ENCODE measurements around the gene TBC1D16. TPM values are rescaled to one million over a fixed set of nuclear protein-coding genes. Genes with fewer than 3 reads are reported as not detected.

The TBC1D16 gene
- total RNA-seq, 2 donors from 2014 or later: 1.6 to 1.8 TPM

GRCh38 chr17:79955691-79956440 is 79.8 kb downstream of the TBC1D16 start:
- Mint-ChIP-seq H3K27me3 (peaks cover 11% of the 10 kb centered on the region), H3K9me3 (no peaks in the 10 kb centered on the region), H3K4me3 (no peak overlapping the region), H3K27ac (no peak overlapping the region), H3K36me3 (ENCODE audit: low read depth) (no peaks in the 10 kb centered on the region), H3K4me1 (no peaks in the 10 kb centered on the region)
- ATAC-seq (replicated peaks): no peak

- no peak for ATAC-seq (replicated peaks)
- no peaks in the 10 kb centered on the region for H3K9me3 Mint-ChIP-seq
- H3K27me3 Mint-ChIP-seq: peaks cover 11% of the 10 kb centered on the region
- no peak overlapping the region for H3K27ac Mint-ChIP-seq
- H3K4me3 Mint-ChIP-seq: no peak overlapping the region
- no peaks in the 10 kb centered on the region for H3K4me1 Mint-ChIP-seq
- H3K36me3 Mint-ChIP-seq (ENCODE audit: low read depth): no peaks in the 10 kb centered on the region
Observed at GRCh38 chr17:79955167-79955549, 80.5 kb downstream of the TBC1D16 start.

GRCh38 chr17:79954281-79955166 is 81.1 kb downstream of the TBC1D16 start:
- Mint-ChIP-seq H3K9me3 (no peaks in the 10 kb centered on the region), H3K4me1 (no peaks in the 10 kb centered on the region), H3K36me3 (ENCODE audit: low read depth) (no peaks in the 10 kb centered on the region), H3K27ac (no peak overlapping the region), H3K27me3 (peaks cover 11% of the 10 kb centered on the region), H3K4me3 (no peak overlapping the region)
- no peak for ATAC-seq (replicated peaks)

- no peaks in the 10 kb centered on the region for H3K4me1 Mint-ChIP-seq
- ATAC-seq (replicated peaks): no peak
- H3K27ac Mint-ChIP-seq: no peak overlapping the region
- no peak overlapping the region for H3K4me3 Mint-ChIP-seq
- peaks cover 11% of the 10 kb centered on the region for H3K27me3 Mint-ChIP-seq
- H3K36me3 Mint-ChIP-seq (ENCODE audit: low read depth): no peaks in the 10 kb centered on the region
- no peaks in the 10 kb centered on the region for H3K9me3 Mint-ChIP-seq
Observed at GRCh38 chr17:79953335-79953734, 82.3 kb downstream of the TBC1D16 start.

GRCh38 chr17:79952901-79953300 is 82.8 kb downstream of the TBC1D16 start:
- peaks cover 9% of the 10 kb centered on the region for H3K27me3 Mint-ChIP-seq
- H3K9me3 Mint-ChIP-seq: no peaks in the 10 kb centered on the region
- no peak for ATAC-seq (replicated peaks)

GRCh38 chr17:79952265-79952877 is 83.3 kb downstream of the TBC1D16 start:
- no peaks in the 10 kb centered on the region for H3K36me3 Mint-ChIP-seq (ENCODE audit: low read depth)
- H3K4me3 Mint-ChIP-seq: no peak overlapping the region
- H3K9me3 Mint-ChIP-seq: no peaks in the 10 kb centered on the region
- ATAC-seq (replicated peaks): no peak
- peaks cover 7% of the 10 kb centered on the region for H3K27me3 Mint-ChIP-seq
- H3K27ac Mint-ChIP-seq: no peak overlapping the region
- H3K4me1 Mint-ChIP-seq: no peaks in the 10 kb centered on the region

More at GRCh38 chr17:79952901-79953300, 82.8 kb downstream of the TBC1D16 start:
- Mint-ChIP-seq H3K4me1 (no peaks in the 10 kb centered on the region), H3K36me3 (ENCODE audit: low read depth) (no peaks in the 10 kb centered on the region), H3K27ac (no peak overlapping the region), H3K4me3 (no peak overlapping the region)

GRCh38 chr17:79951361-79952264 is 84.1 kb downstream of the TBC1D16 start:
- no peaks in the 10 kb centered on the region for H3K4me1 Mint-ChIP-seq
- no peaks in the 10 kb centered on the region for H3K36me3 Mint-ChIP-seq (ENCODE audit: low read depth)
- H3K27ac Mint-ChIP-seq: no peak overlapping the region
- H3K9me3 Mint-ChIP-seq: no peaks in the 10 kb centered on the region
- no peaks in the 10 kb centered on the region for H3K27me3 Mint-ChIP-seq
- no peak for ATAC-seq (replicated peaks)
- H3K4me3 Mint-ChIP-seq: no peak overlapping the region

GRCh38 chr17:79950751-79951150 is 84.9 kb downstream of the TBC1D16 start:
- Mint-ChIP-seq H3K36me3 (ENCODE audit: low read depth) (no peaks in the 10 kb centered on the region), H3K27me3 (no peaks in the 10 kb centered on the region), H3K4me1 (no peaks in the 10 kb centered on the region), H3K27ac (no peak overlapping the region), H3K9me3 (no peaks in the 10 kb centered on the region), H3K4me3 (no peak overlapping the region)
- ATAC-seq (replicated peaks): no peak

GRCh38 chr17:79950306-79950705 is 85.4 kb downstream of the TBC1D16 start:
- H3K27me3 Mint-ChIP-seq: no peaks in the 10 kb centered on the region
- no peak for ATAC-seq (replicated peaks)
- no peaks in the 10 kb centered on the region for H3K36me3 Mint-ChIP-seq (ENCODE audit: low read depth)
- H3K4me3 Mint-ChIP-seq: no peak overlapping the region
- H3K27ac Mint-ChIP-seq: no peak overlapping the region
- H3K4me1 Mint-ChIP-seq: no peaks in the 10 kb centered on the region
- no peaks in the 10 kb centered on the region for H3K9me3 Mint-ChIP-seq

- no peaks in the 10 kb centered on the region for H3K9me3 Mint-ChIP-seq
- no peaks in the 10 kb centered on the region for H3K27me3 Mint-ChIP-seq
- H3K27ac Mint-ChIP-seq: no peak overlapping the region
- no peak overlapping the region for H3K4me3 Mint-ChIP-seq
- no peaks in the 10 kb centered on the region for H3K36me3 Mint-ChIP-seq (ENCODE audit: low read depth)
- H3K4me1 Mint-ChIP-seq: no peaks in the 10 kb centered on the region
- ATAC-seq (replicated peaks): no peak
Observed at GRCh38 chr17:79949656-79950209, 85.9 kb downstream of the TBC1D16 start.

GRCh38 chr17:79948945-79949655 is 86.6 kb downstream of the TBC1D16 start:
- no peaks in the 10 kb centered on the region for H3K27me3 Mint-ChIP-seq

GRCh38 chr17:79948406-79948944 is 87.2 kb downstream of the TBC1D16 start:
- Mint-ChIP-seq H3K4me3 (no peak overlapping the region), H3K36me3 (ENCODE audit: low read depth) (no peaks in the 10 kb centered on the region), H3K27me3 (no peaks in the 10 kb centered on the region), H3K4me1 (no peaks in the 10 kb centered on the region), H3K9me3 (no peaks in the 10 kb centered on the region), H3K27ac (no peak overlapping the region)
- ATAC-seq (replicated peaks): no peak

More at GRCh38 chr17:79948945-79949655, 86.6 kb downstream of the TBC1D16 start:
- H3K27ac Mint-ChIP-seq: no peak overlapping the region
- H3K4me3 Mint-ChIP-seq: no peak overlapping the region
- no peaks in the 10 kb centered on the region for H3K9me3 Mint-ChIP-seq
- ATAC-seq (replicated peaks): no peak
- no peaks in the 10 kb centered on the region for H3K36me3 Mint-ChIP-seq (ENCODE audit: low read depth)
- H3K4me1 Mint-ChIP-seq: no peaks in the 10 kb centered on the region

Data from activated T-helper 17 cell treated with anti-CD3 and anti-CD28 coated beads, Interleukin-2, amount 50 U/mL, for 72 hours (primary cell).